Stimulated activated CD4-positive, alpha-beta T cell treated with anti-CD3 and anti-CD28 coated beads, Interleukin-2, amount 100 ng/mL, for 48 hours (primary cell): ENCODE measurements around the gene ARID1B.

Experiments used
- DNase-seq, 2 donors: peaks; one replicate each; pipeline ENCODE4 v3.0.0-alpha.2; 2020

ARID1B gene

DNA sequence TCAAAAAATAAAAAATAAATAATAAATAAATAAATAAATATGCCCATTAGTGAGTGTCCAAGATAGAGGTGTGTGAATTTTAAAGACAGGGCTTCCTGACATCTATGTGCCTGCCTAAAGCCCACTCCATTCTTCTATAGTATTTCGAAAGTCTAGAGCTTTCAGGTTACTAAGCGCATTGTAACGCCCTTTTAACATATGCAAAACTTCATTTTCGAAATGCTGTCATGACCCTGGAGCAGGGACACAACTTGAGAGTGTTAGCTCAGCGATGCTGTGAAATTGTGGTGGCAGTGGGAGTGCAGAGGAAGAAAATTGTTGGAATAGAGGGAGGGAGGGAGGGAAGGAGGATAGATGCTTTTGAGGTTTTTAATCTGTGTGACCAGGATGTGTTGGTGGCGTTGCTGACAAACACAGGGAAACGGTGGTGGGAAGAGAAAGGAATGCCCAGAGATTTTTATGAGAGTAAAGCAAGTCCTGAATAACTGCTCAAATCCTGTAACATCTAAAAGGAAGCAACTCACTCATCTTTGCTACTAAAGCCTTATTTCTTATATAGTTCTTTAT lies 169.3 kb downstream of the ARID1B start:
- no peak for DNase-seq

GRCh38 chr6:156948277-156948676 lies 171.1 kb downstream of the ARID1B start:
- DNase-seq = no peak

GRCh38 chr6:156948807-156949206 lies 171.6 kb downstream of the ARID1B start:
- no peak for DNase-seq

DNA sequence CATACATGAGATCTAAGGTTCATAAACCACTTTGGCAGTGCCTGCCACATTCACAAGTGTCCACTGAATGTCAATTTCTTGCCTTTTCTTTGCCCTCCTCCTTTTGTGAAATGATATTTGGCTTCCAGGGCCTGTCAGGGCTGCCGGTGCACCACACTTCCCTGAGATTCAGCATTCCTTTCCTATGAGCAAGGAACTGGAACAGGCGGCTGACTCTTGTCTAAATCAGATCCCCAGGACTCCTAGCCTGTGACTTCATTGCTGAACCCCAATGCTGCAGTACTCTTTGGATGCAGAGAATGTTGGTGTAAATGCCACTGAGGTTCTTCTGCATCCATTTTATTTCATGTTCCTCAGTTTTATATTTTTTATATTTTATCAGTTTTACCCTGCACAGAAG lies 172.2 kb downstream of the ARID1B start:
- DNase-seq = no peak

DNA sequence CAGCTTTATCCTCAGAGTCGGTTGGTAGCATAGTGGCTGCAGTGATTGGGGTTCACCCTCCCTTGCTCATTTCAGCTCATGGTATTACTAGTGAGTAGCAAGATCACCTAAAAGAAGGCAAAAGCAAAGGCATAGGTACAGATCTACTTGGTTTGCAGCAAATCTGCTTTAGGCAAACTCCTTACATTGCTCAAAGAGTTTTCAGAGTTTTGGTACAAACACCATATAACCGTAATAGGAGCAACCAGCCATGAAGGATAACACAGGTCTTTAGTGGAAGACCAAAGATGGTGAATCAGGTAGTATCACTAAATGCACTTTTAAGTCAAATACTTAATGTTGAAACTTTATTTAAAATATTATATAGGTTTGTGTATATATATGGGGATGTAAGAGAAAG lies 172.9 kb downstream of the ARID1B start:
- no peak for DNase-seq

GRCh38 chr6:156950531-156950930 lies 173.4 kb downstream of the ARID1B start:
- no peak for DNase-seq

- no peak for DNase-seq
Observed at GRCh38 chr6:156952401-156952800, 175.2 kb downstream of the ARID1B start.

DNA sequence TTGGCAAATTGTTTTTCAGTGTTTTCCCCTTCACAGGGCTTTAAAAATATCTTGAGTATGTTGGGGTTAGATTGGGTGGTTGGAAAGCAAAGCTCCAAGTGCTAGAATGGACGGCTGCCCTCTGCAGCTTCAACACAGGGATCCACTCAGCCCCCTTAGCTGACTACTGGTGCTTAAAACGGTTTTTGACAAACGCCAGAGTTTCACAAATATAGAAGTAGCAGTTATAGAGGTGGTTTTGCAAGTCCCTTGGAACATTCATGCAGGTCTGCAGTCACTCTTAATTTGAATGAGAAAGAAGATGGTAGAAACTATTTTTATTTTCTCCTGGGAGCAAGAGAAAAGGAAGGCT lies 175.9 kb downstream of the ARID1B start:
- no peak for DNase-seq

GRCh38 chr6:156953479-156954146 lies 176.4 kb downstream of the ARID1B start:
- DNase-seq = no peak

- no peak for DNase-seq
Observed at GRCh38 chr6:156954191-156954590, 177.0 kb downstream of the ARID1B start.

GRCh38 chr6:156954816-156955215 lies 177.6 kb downstream of the ARID1B start:
- no peak for DNase-seq

DNA sequence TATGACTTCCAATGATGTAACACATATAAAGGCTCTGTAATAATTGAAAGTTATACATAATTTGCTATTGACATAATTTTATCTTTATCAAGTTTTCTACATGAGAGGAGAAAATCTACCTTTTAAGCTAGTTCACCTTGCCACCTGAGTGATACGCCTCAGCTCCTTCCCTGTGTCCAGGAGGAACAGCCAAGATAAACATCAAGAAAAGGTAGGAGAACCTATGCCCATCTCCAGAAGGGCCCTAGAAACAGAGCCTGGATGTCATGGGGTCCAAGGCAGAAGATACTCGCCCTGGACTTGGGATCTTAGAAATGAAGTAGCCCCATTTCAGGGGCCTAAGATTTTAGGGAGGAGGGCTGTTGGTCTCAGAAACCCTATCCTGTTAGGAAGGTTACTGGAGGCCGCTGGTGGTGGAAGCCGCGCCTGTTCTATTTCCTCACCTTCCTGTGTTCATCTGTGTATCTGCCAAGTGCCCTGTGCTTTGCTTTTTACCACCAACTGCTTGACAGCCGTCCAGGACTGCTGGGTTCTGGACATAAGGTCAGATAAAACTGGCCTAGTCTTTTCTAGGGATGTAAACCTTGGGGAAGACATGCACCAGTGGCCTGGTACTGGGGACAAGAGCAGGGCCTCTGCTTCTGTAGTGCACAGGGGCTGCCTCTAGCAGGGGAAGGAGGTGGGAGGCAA lies 178.5 kb downstream of the ARID1B start:
- DNase-seq = no peak

- no peak for DNase-seq
Observed at GRCh38 chr6:156956286-156956685, 179.1 kb downstream of the ARID1B start.

DNA sequence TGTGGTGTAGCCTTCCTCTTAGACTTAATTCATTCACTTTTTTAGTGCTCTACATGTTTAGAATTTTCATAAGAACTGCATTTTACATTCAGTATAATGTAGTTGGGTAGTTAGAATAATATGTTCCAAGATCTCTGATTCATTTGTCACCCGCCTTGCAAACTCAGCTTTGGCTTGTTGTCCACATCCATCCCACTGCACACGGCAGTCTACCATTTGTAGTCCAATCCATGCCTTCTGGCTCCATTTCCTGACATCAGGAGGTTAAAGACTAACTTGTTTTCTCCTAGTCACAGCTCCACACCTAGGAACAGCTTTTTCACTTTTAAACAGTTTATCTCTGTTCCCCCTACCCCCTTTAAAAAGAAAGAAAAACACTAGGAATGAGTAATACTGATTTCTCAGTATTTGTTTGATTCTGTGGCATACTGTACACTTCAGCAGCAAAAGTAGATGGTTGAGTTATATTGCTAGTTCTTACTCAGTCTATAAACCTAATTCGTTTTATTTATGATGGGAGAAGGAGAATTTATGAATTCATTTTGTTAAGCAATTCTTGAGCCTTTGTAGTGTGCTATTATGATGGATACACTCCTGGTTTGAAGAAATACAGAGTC lies 180.9 kb downstream of the ARID1B start:
- DNase-seq = no peak

DNA sequence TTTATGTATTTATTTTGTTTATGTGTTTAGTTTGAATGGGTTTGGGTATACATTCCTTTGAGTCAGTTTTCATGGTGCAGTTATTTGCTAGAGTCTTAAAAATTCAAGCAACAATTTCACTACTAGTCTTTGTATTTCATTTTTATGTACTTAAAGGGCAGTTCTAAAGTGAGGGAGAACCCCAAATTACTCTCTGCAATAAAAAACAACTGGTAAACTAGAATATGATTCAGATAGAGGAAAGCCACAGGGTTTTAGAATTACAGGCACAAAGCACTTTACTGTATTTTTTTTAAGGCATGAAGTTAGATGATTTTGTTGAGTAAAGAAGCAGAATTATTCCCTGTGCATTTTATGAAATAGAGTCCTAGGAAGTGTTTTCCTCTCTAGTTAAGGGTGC lies 183.3 kb downstream of the ARID1B start:
- DNase-seq = no peak

GRCh38 chr6:156961282-156961892 lies 184.2 kb downstream of the ARID1B start:
- DNase-seq = no peak

- DNase-seq = peak in 1 of 2 donors; percentile 36
Observed at GRCh38 chr6:156963712-156964700, 186.8 kb downstream of the ARID1B start.

- DNase-seq = no peak
Observed at GRCh38 chr6:156967852-156968251, 190.7 kb downstream of the ARID1B start.

DNA sequence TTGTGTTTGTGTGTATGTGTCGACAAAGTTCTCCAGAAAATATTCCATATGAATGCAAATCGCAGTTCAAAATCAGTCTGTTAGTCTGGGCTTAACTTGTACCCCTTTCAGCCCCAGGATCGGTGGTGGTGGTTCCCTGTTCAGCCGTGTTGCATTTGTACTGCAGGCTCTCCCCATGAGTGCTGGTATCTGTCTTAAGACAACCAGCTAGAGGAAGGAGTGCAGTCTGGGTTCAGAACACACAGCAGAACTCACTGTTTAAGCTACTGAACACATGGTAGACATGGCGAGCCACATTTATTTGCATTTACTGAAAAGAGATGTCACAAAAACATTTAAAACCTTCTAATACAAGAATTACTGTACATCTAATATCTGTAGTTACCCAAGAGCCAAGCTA lies 192.1 kb downstream of the ARID1B start:
- no peak for DNase-seq

DNA sequence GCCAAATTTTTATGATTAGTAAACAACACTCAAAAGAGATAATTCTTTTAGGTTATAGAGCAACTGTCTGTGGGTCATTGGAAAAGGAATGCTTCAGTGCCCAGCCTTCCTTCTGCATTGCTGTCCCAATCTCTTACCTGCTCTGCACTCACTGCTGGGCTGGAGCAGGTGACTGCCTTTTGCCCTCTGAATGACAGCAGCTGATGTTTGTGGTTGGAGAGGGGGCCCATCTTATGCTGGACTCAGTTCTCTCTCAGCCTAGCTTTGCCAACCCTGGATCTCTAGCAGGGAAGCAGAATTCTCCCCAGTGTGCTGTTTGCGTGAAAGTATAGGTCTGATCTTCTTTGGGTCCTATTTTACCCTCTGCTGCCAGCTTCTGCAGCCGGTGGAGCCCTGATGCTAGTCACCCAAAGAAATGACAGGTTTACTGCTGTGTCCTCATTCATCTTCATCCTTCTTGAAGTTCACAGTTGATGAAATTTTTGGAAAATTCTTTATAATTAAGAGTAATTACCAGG lies 193.5 kb downstream of the ARID1B start:
- DNase-seq = no peak

- DNase-seq = no peak
Observed at GRCh38 chr6:156971153-156971885, 194.1 kb downstream of the ARID1B start.
